ENCODE data around the gene SLC43A1.
A peak's percentile ranks its signal among the peaks of the same experiment; 100 is the strongest.

The SLC43A1 gene

GRCh38 chr11:57477507-57478189 lies 37.9 kb downstream of the SLC43A1 start:
- peaks cover 30 to 51% of the 10 kb centered on the region in 2 experiments for H3K4me1 ChIP-seq (ENCODE audit: control insufficient read depth in 1 of 2, insufficient read depth in 1 of 2, low read depth in 1 of 2, low read length in 1 of 2)
- H3K36me3 ChIP-seq, result no peaks in the 10 kb centered on the region
- TF ChIP-seq CTCF (IDR thresholded peaks at IDR 0.05), result no peak
- H3K27ac ChIP-seq, result no peak overlapping the region
- H3K4me3 ChIP-seq (ENCODE audit: low read depth in 1 of 2, low read length in 1 of 2), result no peak overlapping the region
- H3K9me3 ChIP-seq, result no peaks in the 10 kb centered on the region
- H3K27me3 ChIP-seq, result peaks cover 66% of the 10 kb centered on the region

- Histone ChIP-seq H3K4me3 (ENCODE audit: low read depth in 1 of 2, low read length in 1 of 2) (peak overlapping the region; percentile 28 to 61), H3K36me3 (no peaks in the 10 kb centered on the region), H3K27me3 (peaks cover 61% of the 10 kb centered on the region), H3K9me3 (no peaks in the 10 kb centered on the region), H3K4me1 (ENCODE audit: control insufficient read depth in 1 of 2, insufficient read depth in 1 of 2, low read depth in 1 of 2, low read length in 1 of 2) (peaks cover 24 to 44% of the 10 kb centered on the region in 2 experiments), H3K27ac (no peak overlapping the region)
- no peak for TF ChIP-seq CTCF (IDR thresholded peaks at IDR 0.05)
Measured at GRCh38 chr11:57476757-57477506, 38.6 kb downstream of the SLC43A1 start.

GRCh38 chr11:57476047-57476756 lies 39.3 kb downstream of the SLC43A1 start:
- Histone ChIP-seq H3K27me3 (peaks cover 61% of the 10 kb centered on the region), H3K27ac (no peak overlapping the region)

GRCh38 chr11:57475671-57476046 lies 39.8 kb downstream of the SLC43A1 start:
- no peaks in the 10 kb centered on the region for H3K36me3 ChIP-seq
- H3K27me3 ChIP-seq, result peaks cover 61% of the 10 kb centered on the region
- H3K27ac ChIP-seq, result no peak overlapping the region
- H3K4me3 ChIP-seq (ENCODE audit: low read depth in 1 of 2, low read length in 1 of 2), result peak overlapping the region in 1 of 2 experiments; percentile 61
- peaks cover 19 to 36% of the 10 kb centered on the region in 2 experiments for H3K4me1 ChIP-seq (ENCODE audit: control insufficient read depth in 1 of 2, insufficient read depth in 1 of 2, low read depth in 1 of 2, low read length in 1 of 2)
- TF ChIP-seq CTCF (IDR thresholded peaks at IDR 0.05), result no peak
- H3K9me3 ChIP-seq, result no peaks in the 10 kb centered on the region

More at GRCh38 chr11:57476047-57476756, 39.3 kb downstream of the SLC43A1 start:
- Histone ChIP-seq H3K4me3 (ENCODE audit: low read depth in 1 of 2, low read length in 1 of 2) (peak overlapping the region; percentile 28 to 61), H3K36me3 (no peaks in the 10 kb centered on the region), H3K4me1 (ENCODE audit: control insufficient read depth in 1 of 2, insufficient read depth in 1 of 2, low read depth in 1 of 2, low read length in 1 of 2) (peaks cover 19 to 37% of the 10 kb centered on the region in 2 experiments), H3K9me3 (no peaks in the 10 kb centered on the region)
- no peak for TF ChIP-seq CTCF (IDR thresholded peaks at IDR 0.05)

GRCh38 chr11:57475191-57475590 lies 40.3 kb downstream of the SLC43A1 start:
- Histone ChIP-seq H3K4me1 (ENCODE audit: control insufficient read depth in 1 of 2, insufficient read depth in 1 of 2, low read depth in 1 of 2, low read length in 1 of 2) (peaks cover 19 to 36% of the 10 kb centered on the region in 2 experiments), H3K27me3 (peaks cover 61% of the 10 kb centered on the region), H3K27ac (no peak overlapping the region), H3K9me3 (no peaks in the 10 kb centered on the region), H3K4me3 (ENCODE audit: low read depth in 1 of 2, low read length in 1 of 2) (no peak overlapping the region), H3K36me3 (no peaks in the 10 kb centered on the region)
- no peak for TF ChIP-seq CTCF (IDR thresholded peaks at IDR 0.05)
